Mucosa of stomach (tissue), 1 donor: Measurements from ENCODE around the gene SAT2.

Experiments used
- H3K27me3 ChIP-seq: one replicate; pipeline ENCODE4 v1.7.0; 2013; ENCODE audit warnings: mild to moderate bottlenecking, low read length; ENCODE audit not compliant: control insufficient read depth, insufficient read depth
- H3K36me3 ChIP-seq: one replicate; pipeline ENCODE4 v1.7.0; 2013; ENCODE audit warnings: low read length; ENCODE audit not compliant: control insufficient read depth, insufficient read depth
- H3K4me1 ChIP-seq: one replicate; pipeline ENCODE4 v1.7.0; 2013; ENCODE audit warnings: mild to moderate bottlenecking, low read length; ENCODE audit not compliant: control insufficient read depth, insufficient read depth
- H3K4me3 ChIP-seq: one replicate; pipeline ENCODE4 v1.7.0; 2013; ENCODE audit warnings: low read length
- H3K9ac ChIP-seq: one replicate; pipeline ENCODE4 v1.7.0; 2013; ENCODE audit warnings: mild to moderate bottlenecking, low read length, moderate library complexity
- H3K9me3 ChIP-seq: one replicate; pipeline ENCODE4 v1.7.0; 2013; ENCODE audit warnings: mild to moderate bottlenecking, low read length, moderate library complexity; ENCODE audit not compliant: control insufficient read depth
- donor health status: Pancreatic carcinoma.

SAT2 gene

DNA sequence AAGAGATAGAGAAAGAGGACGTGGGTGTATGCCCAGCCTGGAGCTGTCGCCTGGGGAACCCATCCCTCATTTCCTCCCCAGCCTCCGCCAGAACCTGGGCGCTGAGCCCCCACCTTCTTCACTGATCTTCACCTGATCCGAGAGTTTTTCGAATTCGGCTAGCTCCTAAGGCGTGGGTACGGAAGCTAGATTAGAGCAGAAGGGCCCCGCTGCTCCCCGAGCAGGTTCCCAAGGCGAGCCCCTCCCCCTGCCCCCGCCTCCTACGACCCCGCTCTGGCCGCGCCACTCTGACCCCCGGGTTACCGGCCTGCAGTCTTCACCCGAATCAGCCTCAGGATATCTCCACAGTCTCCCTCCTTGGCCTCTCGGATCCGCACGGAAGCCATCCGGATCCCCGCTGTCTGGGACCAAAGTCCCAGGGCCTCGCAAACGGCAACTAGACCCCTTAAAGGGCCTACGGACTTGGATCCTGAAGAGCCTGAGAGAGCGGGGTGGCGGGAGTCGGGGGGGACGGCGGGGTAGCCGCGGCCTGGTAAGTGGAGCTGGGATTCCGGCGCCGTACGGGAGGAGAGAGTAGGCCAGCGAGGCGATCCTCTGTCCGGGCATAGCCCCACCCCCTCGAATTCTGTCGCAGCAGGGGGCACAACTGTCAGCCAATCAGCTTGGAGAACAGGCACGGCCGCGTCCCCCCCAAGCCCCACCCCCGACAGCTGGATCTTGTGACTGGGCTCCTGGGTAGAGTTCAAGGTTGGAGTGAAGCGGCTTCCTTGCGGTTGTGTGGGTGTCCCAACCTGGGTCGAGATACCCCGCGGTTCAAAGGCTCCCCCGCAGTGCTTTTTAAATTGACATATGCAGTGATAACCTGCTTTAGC lies at the start of gene SAT2:
SAT2 (minus strand) TSS at position 572 of the 872 bp plus-strand sequence; CDS start at position 386, 186 bp downstream.
- Histone ChIP-seq H3K36me3 (no peaks in the 10 kb centered on the region), H3K4me1 (peaks cover 18% of the 10 kb centered on the region), H3K27me3 (no peaks in the 10 kb centered on the region), H3K4me3 (peak within 1 kb of the TSS; percentile 80), H3K9me3 (no peaks in the 10 kb centered on the region), H3K9ac (peak within 1 kb of the TSS; percentile 92)

- H3K4me3 ChIP-seq: no peak overlapping the region
- peaks cover 10% of the 10 kb centered on the region for H3K36me3 ChIP-seq
- peaks cover 2% of the 10 kb centered on the region for H3K4me1 ChIP-seq
- H3K9ac ChIP-seq: no peak overlapping the region
- H3K9me3 ChIP-seq: no peaks in the 10 kb centered on the region
- no peaks in the 10 kb centered on the region for H3K27me3 ChIP-seq
Observed at GRCh38 chr17:7676533-7676932, 48.9 kb upstream of the SAT2 start.

DNA sequence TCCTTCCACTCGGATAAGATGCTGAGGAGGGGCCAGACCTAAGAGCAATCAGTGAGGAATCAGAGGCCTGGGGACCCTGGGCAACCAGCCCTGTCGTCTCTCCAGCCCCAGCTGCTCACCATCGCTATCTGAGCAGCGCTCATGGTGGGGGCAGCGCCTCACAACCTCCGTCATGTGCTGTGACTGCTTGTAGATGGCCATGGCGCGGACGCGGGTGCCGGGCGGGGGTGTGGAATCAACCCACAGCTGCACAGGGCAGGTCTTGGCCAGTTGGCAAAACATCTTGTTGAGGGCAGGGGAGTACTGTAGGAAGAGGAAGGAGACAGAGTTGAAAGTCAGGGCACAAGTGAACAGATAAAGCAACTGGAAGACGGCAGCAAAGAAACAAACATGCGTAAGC lies 47.3 kb upstream of the SAT2 start:
- Histone ChIP-seq H3K9me3 (no peaks in the 10 kb centered on the region), H3K4me1 (peaks cover 2% of the 10 kb centered on the region), H3K9ac (no peak overlapping the region), H3K4me3 (no peak overlapping the region), H3K36me3 (peaks cover 10% of the 10 kb centered on the region), H3K27me3 (no peaks in the 10 kb centered on the region)

DNA sequence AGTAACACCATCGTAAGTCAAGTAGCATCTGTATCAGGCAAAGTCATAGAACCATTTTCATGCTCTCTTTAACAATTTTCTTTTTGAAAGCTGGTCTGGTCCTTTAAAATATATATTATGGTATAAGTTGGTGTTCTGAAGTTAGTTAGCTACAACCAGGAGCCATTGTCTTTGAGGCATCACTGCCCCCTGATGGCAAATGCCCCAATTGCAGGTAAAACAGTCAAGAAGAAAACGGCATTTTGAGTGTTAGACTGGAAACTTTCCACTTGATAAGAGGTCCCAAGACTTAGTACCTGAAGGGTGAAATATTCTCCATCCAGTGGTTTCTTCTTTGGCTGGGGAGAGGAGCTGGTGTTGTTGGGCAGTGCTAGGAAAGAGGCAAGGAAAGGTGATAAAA lies 45.6 kb upstream of the SAT2 start:
- Histone ChIP-seq H3K4me3 (no peak overlapping the region), H3K4me1 (peaks cover 2% of the 10 kb centered on the region), H3K9me3 (no peaks in the 10 kb centered on the region), H3K36me3 (peaks cover 10% of the 10 kb centered on the region), H3K27me3 (no peaks in the 10 kb centered on the region), H3K9ac (no peak overlapping the region)

DNA sequence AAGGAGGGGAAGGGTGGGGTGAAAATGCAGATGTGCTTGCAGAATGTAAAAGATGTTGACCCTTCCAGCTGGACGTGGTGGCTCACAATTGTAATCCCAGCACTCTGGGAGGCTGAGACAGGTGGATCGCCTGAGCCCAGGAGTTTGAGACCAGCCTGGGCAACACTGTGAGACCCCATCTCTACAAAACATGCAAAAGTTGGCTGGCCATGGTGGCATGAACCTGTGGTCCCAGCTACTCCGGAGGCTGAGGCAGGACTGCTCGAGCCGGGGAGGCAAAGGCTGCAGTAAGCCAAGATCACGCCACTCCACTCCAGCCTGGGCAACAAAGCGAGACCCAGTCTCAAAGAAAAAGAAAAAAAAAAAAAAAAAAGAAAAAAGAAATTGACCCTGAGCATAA lies 40.9 kb upstream of the SAT2 start:
- Histone ChIP-seq H3K4me1 (peaks cover 3% of the 10 kb centered on the region), H3K36me3 (peaks cover under 1% of the 10 kb centered on the region), H3K9me3 (no peaks in the 10 kb centered on the region), H3K9ac (no peak overlapping the region), H3K27me3 (no peaks in the 10 kb centered on the region), H3K4me3 (no peak overlapping the region)

GRCh38 chr17:7667656-7668406 lies 40.2 kb upstream of the SAT2 start:
- no peak overlapping the region for H3K4me3 ChIP-seq
- H3K9ac ChIP-seq: no peak overlapping the region
- no peaks in the 10 kb centered on the region for H3K27me3 ChIP-seq
- H3K9me3 ChIP-seq: no peaks in the 10 kb centered on the region
- no peaks in the 10 kb centered on the region for H3K36me3 ChIP-seq
- H3K4me1 ChIP-seq: peaks cover 3% of the 10 kb centered on the region

- H3K4me1 ChIP-seq: no peaks in the 10 kb centered on the region
- H3K4me3 ChIP-seq: no peak overlapping the region
- peaks cover 22% of the 10 kb centered on the region for H3K27me3 ChIP-seq
- no peak overlapping the region for H3K9ac ChIP-seq
- no peaks in the 10 kb centered on the region for H3K9me3 ChIP-seq
- no peaks in the 10 kb centered on the region for H3K36me3 ChIP-seq
Observed at GRCh38 chr17:7656958-7657609, 29.5 kb upstream of the SAT2 start.

- H3K27me3 ChIP-seq: peaks cover 38% of the 10 kb centered on the region
- H3K9ac ChIP-seq: no peak overlapping the region
- no peaks in the 10 kb centered on the region for H3K9me3 ChIP-seq
- H3K4me1 ChIP-seq: peaks cover 12% of the 10 kb centered on the region
- no peak overlapping the region for H3K4me3 ChIP-seq
- H3K36me3 ChIP-seq: no peaks in the 10 kb centered on the region
Observed at GRCh38 chr17:7655541-7655840, 27.9 kb upstream of the SAT2 start.

- Histone ChIP-seq H3K4me3 (no peak overlapping the region), H3K9me3 (no peaks in the 10 kb centered on the region), H3K27me3 (peaks cover 43% of the 10 kb centered on the region), H3K9ac (no peak overlapping the region), H3K36me3 (no peaks in the 10 kb centered on the region), H3K4me1 (peaks cover 17% of the 10 kb centered on the region)
Observed at GRCh38 chr17:7654832-7655540, 27.4 kb upstream of the SAT2 start.

GRCh38 chr17:7652388-7653356 lies 25.1 kb upstream of the SAT2 start:
- peaks cover 49% of the 10 kb centered on the region for H3K27me3 ChIP-seq
- no peak overlapping the region for H3K4me3 ChIP-seq
- H3K9ac ChIP-seq: no peak overlapping the region

More at GRCh38 chr17:7652388-7653356, 25.1 kb upstream of the SAT2 start:
- Histone ChIP-seq H3K9me3 (no peaks in the 10 kb centered on the region), H3K4me1 (peaks cover 18% of the 10 kb centered on the region), H3K36me3 (no peaks in the 10 kb centered on the region)
